ENCODE measurements around the gene PFN2. TPM values are rescaled to one million over a fixed set of nuclear protein-coding genes. Genes with fewer than 3 reads are reported as not detected.

Gene PFN2
- total and polyA plus RNA-seq, 12 donors: 13.4 to 148 (median 43.4) TPM

- intact Hi-C loops (cut with DNase I): no loop called here
- Histone ChIP-seq H3K4me3 (no peak overlapping the region), H3K27me3 (no peaks in the 10 kb centered on the region), H3K36me3 (replicated peaks in 1 of 2) (peaks cover 0 to 6% of the 10 kb centered on the region in 2 donors), H3K9me3 (replicated peaks in 1 of 3) (no peaks in the 10 kb centered on the region), H3K4me1 (replicated peaks in 1 of 2) (no peaks in the 10 kb centered on the region), H3K27ac (no peak overlapping the region)
- DNase-seq: no peak
- TF ChIP-seq POLR2A (IDR thresholded peaks at IDR 0.05) (no peak), CTCF (IDR thresholded peaks at IDR 0.05) (no peak)
- 95 to 100% (median 98%) methylated on average over 3 of the region's 3 CpGs for WGBS, 4 donors
Observed at GRCh38 chr3:149919509-149919908, 51.2 kb downstream of the PFN2 start.

DNA sequence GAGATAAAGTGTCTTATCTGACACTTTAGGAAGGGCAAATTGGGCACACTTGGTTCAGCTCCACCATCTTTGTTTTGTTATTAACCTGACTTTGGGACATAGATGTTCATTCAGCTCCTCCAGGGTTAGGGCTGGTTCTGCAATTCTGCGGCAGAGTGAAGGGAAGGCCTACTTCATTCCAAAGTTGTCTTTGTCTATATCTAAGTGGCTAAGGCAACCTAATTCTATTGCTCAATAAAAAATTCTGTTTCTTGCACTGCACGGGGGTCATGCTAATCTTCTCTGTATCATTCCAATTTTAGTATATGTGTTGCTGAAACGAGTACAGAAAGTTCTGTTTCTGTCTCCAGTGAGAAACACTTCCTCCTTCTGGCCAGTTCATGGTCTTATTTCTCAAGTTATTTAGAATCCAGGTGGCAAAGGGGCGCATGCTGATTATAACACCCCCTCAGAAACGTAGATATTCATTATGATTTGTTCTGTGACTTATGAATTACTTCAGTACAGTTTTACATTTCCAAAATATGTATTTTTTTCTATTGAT lies 53.5 kb downstream of the PFN2 start:
- intact Hi-C loops (cut with DNase I): no loop called here
- Histone ChIP-seq H3K9me3 (replicated peaks in 1 of 3) (no peaks in the 10 kb centered on the region), H3K4me3 (no peak overlapping the region), H3K27me3 (no peaks in the 10 kb centered on the region), H3K4me1 (replicated peaks in 1 of 2) (no peaks in the 10 kb centered on the region), H3K27ac (no peak overlapping the region), H3K36me3 (replicated peaks in 1 of 2) (peaks cover 0 to 12% of the 10 kb centered on the region in 2 donors)
- no peak for DNase-seq
- no peak for TF ChIP-seq POLR2A (IDR thresholded peaks at IDR 0.05)
- TF ChIP-seq CTCF (IDR thresholded peaks at IDR 0.05): no peak
- 73 to 78% (median 77%) methylated on average over 5 of the region's 5 CpGs for WGBS, 4 donors

Small RNA genes lying within 50 kb of the gene (small RNA-seq; reads per million reads assigned to genes)
- 0 reads per million in 2 donors for gene RNU6-720P

Other genes starting within 250 kb of the PFN2 start
- 10 to 100 TPM; 14.6 to 48.8 (median 27.9) TPM for gene COMMD2, start 218.4 kb downstream of the PFN2 start, total RNA-seq
- gene COMMD2, start 218.4 kb downstream of the PFN2 start, polyA plus RNA-seq: 10 to 100 TPM in 1 of 3 donors, 1 to 10 TPM in 2; 4.4 to 39.1 (median 6.1) TPM
- gene ANKUB1, start 178.3 kb downstream of the PFN2 start, total RNA-seq: not detected
- not detected for gene ANKUB1, start 178.3 kb downstream of the PFN2 start, polyA plus RNA-seq
- 100 to 1,000 TPM in 3 of 9 donors, 10 to 100 TPM in 6; 53.1 to 136 (median 79.7) TPM for gene RNF13, start 157.7 kb downstream of the PFN2 start, total RNA-seq
- gene RNF13, start 157.7 kb downstream of the PFN2 start, polyA plus RNA-seq: 10 to 100 TPM; 28.6 to 80.8 (median 35.0) TPM